Peyer's patch (tissue), 4 donors: ENCODE measurements around the gene NDST3. TPM values are rescaled to one million over a fixed set of nuclear protein-coding genes. Genes with fewer than 3 reads are reported as not detected.

Experiments used
- DNase-seq, 3 donors: peaks; one replicate each; pipeline ENCODE4 v3.0.0-alpha.2; 2017 to 2019
- H3K27ac ChIP-seq, 4 donors: fragments of 200-600 bp; sonication (generic); one replicate each; pipeline ENCODE4 v1.5.1; 2016 to 2019
- H3K27me3 ChIP-seq, 2 donors: fragments of 200-600 bp; sonication (generic); one replicate each; pipeline ENCODE4 v1.5.1; 2019
- H3K36me3 ChIP-seq, 3 donors: fragments of 200-600 bp; sonication (generic); one replicate each; pipeline ENCODE4 v1.5.1; 2016 to 2019
- H3K4me1 ChIP-seq, 4 donors: fragments of 200-600 bp; sonication (generic); one replicate each; pipeline ENCODE4 v1.5.1; 2016 to 2019
- H3K4me3 ChIP-seq, 4 donors: fragments of 200-600 bp; sonication (generic); 1 replicate in 3 of 4; 2 replicates in 1 of 4; pipeline ENCODE4 v1.5.1; 2016 to 2019; ENCODE audit warnings: mild to moderate bottlenecking in 1 of 4
- H3K9me3 ChIP-seq, 4 donors: fragments of 200-600 bp; sonication (generic); one replicate each; pipeline ENCODE4 v1.5.1; 2016 to 2019; ENCODE audit warnings: mild to moderate bottlenecking in 1 of 4
- POLR2A ChIP-seq, 2 donors: fragments of 450-650 bp; IDR thresholded peaks; one replicate each; pipeline ENCODE4 v1.5.1; 2017; ENCODE audit warnings: antibody characterized with exemption in 2 of 2, mild to moderate bottlenecking in 2 of 2, moderate library complexity in 2 of 2
- total RNA-seq, 4 donors: library from RNA; depleted of rRNA; stranded (reverse); fragments of >200 nt; gene quantifications; one replicate each; pipeline ENCODE4 v1.1.0, GENCODE V29; 2016
- TF ChIP-seq, protein P1 (sequence below), 6 experiments: fragments of 450-650 bp in 4 of 6; fragments of 200-600 bp in 2 of 6; sonication (generic) in 1 of 6; IDR thresholded peaks; one replicate each; pipeline ENCODE4 v1.5.1; 2017 to 2019; ENCODE audit warnings: antibody characterized with exemption in 6 of 6, mild to moderate bottlenecking in 3 of 6, moderate library complexity in 1 of 6

The NDST3 gene
- total RNA-seq, 4 donors from 2014 or later = not detected

DNA sequence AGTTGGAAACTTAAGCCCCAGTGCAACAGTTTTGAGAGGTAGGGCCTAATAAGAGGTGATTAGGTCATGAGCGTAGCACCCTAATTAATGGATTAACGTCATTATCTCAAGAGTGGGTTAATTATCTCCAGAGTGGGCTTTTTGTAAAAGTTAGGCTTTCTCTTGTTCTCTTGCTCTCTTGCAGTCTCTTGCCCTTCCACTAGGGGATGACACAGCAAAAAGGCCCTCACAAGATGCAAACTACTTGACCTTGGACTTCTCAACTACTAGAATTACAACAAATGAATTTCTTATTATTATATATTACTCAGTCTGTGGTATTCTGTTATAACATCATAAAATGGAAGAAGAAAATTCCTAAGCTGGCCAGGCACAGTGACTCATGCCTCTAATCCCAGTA, 22.1 kb upstream of the NDST3 start:
- Histone ChIP-seq H3K9me3 (no peaks in the 10 kb centered on the region), H3K27me3 (no peaks in the 10 kb centered on the region), H3K4me1 (no peaks in the 10 kb centered on the region), H3K27ac (no peak overlapping the region), H3K36me3 (no peaks in the 10 kb centered on the region), H3K4me3 (no peak overlapping the region)
- no peak for TF ChIP-seq POLR2A (IDR thresholded peaks at IDR 0.05)
- TF ChIP-seq, protein P1, sequence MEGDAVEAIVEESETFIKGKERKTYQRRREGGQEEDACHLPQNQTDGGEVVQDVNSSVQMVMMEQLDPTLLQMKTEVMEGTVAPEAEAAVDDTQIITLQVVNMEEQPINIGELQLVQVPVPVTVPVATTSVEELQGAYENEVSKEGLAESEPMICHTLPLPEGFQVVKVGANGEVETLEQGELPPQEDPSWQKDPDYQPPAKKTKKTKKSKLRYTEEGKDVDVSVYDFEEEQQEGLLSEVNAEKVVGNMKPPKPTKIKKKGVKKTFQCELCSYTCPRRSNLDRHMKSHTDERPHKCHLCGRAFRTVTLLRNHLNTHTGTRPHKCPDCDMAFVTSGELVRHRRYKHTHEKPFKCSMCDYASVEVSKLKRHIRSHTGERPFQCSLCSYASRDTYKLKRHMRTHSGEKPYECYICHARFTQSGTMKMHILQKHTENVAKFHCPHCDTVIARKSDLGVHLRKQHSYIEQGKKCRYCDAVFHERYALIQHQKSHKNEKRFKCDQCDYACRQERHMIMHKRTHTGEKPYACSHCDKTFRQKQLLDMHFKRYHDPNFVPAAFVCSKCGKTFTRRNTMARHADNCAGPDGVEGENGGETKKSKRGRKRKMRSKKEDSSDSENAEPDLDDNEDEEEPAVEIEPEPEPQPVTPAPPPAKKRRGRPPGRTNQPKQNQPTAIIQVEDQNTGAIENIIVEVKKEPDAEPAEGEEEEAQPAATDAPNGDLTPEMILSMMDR (IDR thresholded peaks at IDR 0.05) = no peak
- DNase-seq = no peak

DNA sequence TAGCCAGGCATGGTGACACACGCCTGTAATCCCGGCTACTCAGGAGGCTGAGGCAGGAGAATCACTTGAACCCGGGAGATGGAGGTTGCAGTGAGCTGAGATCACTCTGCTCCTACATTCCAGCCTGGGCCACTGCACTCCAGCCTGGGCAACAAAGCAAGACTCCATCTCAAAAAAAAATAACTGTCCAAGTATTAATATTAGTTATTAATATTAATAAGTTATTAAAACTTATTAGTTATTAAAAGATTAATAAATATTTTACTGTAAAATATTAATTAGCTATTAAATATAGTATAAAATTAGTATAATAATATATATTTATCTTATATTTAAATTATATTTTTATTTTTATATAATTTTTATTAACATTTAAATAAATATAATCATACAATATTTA, 19.5 kb upstream of the NDST3 start:
- TF ChIP-seq, protein P1 (IDR thresholded peaks at IDR 0.05) = no peak
- TF ChIP-seq POLR2A (IDR thresholded peaks at IDR 0.05) = no peak
- no peaks in the 10 kb centered on the region for H3K36me3 ChIP-seq
- no peak for DNase-seq

DNA sequence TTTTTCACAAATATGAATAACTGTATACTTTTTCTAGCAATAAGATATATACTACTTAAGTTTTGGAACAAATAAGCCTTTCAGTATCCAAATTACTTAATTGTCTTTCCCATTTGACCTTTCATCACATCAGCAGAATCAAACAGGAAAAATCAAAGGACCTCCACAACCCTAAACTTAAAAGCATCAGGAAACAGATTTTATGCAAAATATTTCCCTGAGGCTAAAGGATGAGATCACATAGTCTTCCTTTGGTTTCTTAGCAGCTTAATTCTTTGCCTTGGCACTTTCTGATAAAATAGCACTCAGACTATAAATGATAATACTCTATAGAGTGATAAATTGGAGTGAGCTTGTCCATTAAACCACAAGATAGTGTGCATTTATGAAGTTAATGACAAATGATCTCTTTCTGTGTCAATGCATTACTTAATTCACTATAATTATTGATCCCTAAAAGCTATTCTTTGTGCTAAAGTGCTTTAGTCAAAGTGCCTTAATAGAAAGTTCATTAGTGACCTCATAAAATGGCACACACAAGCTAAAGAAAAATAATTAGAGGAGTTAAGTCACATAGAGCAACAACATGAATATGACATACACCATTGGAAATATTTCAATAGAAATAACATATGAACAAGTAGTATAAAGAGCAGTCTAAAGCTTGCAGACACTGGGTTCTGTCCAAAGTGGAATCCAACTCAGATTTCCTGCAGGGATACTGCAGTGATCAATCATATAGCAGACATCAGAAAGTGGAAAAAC, 15.7 kb upstream of the NDST3 start:
- Histone ChIP-seq H3K9me3 (no peaks in the 10 kb centered on the region), H3K27me3 (no peaks in the 10 kb centered on the region), H3K27ac (no peak overlapping the region), H3K4me3 (no peak overlapping the region), H3K36me3 (no peaks in the 10 kb centered on the region), H3K4me1 (no peaks in the 10 kb centered on the region)
- TF ChIP-seq, protein P1 (IDR thresholded peaks at IDR 0.05) = no peak
- no peak for TF ChIP-seq POLR2A (IDR thresholded peaks at IDR 0.05)
- DNase-seq = no peak

More for the DNA sequence above, 19.5 kb upstream of the NDST3 start:
- H3K27me3 ChIP-seq = no peaks in the 10 kb centered on the region
- H3K4me3 ChIP-seq = no peak overlapping the region
- no peak overlapping the region for H3K27ac ChIP-seq
- no peaks in the 10 kb centered on the region for H3K9me3 ChIP-seq
- no peaks in the 10 kb centered on the region for H3K4me1 ChIP-seq

DNA sequence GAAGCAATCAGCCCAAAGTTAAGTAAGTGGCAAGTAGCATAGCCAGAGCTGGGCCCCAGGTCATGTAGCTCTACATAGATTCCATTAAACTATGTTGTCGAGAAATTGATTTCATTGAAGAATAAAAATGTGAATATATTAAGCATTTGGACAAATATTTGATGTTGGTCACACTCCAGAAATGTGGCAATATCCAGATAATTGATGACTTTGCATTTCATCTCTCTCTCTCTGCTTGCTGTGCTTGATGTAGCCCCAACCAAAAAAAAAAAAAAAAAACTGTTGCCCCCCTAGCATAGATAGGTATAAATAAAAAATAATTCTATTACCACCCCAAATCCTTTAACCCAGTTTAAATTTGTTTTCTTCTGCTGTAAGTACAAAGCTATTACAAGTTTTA, 7.5 kb upstream of the NDST3 start:
- no peak for DNase-seq
- TF ChIP-seq, protein P1 (IDR thresholded peaks at IDR 0.05) = no peak
- no peak for TF ChIP-seq POLR2A (IDR thresholded peaks at IDR 0.05)
- Histone ChIP-seq H3K4me1 (no peaks in the 10 kb centered on the region), H3K27ac (no peak overlapping the region), H3K27me3 (no peaks in the 10 kb centered on the region), H3K36me3 (no peaks in the 10 kb centered on the region), H3K4me3 (no peak overlapping the region), H3K9me3 (no peaks in the 10 kb centered on the region)

DNA sequence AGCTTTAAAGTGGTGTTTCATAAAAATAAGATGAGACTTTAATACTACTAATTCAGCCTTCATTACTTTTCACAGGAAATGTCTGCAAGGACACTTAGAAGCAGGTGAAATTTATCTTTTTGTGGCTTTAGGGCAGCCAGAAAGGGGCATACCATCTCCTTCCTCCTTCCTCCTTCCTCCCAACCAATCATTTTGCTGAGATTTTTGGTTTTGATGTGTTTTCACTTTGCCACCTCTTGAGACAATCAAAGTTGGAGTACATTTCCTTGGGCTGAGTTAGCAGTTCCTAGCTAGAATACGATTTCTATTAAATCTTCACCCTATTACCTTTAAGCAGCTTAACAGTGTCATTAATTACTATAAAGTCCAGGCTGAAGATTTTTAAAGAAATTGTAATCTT, 5.1 kb upstream of the NDST3 start:
- H3K36me3 ChIP-seq = no peaks in the 10 kb centered on the region
- peaks cover 0 to 7% (median 3%) of the 10 kb centered on the region in 4 donors for H3K4me1 ChIP-seq
- no peaks in the 10 kb centered on the region for H3K27me3 ChIP-seq
- no peak overlapping the region for H3K4me3 ChIP-seq
- no peak for DNase-seq
- H3K27ac ChIP-seq = no peak overlapping the region
- no peak for TF ChIP-seq POLR2A (IDR thresholded peaks at IDR 0.05)
- TF ChIP-seq, protein P1 (IDR thresholded peaks at IDR 0.05) = no peak
- H3K9me3 ChIP-seq = no peaks in the 10 kb centered on the region
